Upper lobe of left lung (tissue), 6 donors: ENCODE measurements around the gene PARM1. TPM values are rescaled to one million over a fixed set of nuclear protein-coding genes. Genes with fewer than 3 reads are reported as not detected.
"Not testable (repeated sequence)": the region's sequence is repeated elsewhere in the genome, so short reads cannot be mapped to it uniquely, and the experiment has no call there.

Source experiments
- ATAC-seq, 2 donors: fragments of 200-7000 bp; cut with Tn5 transposase; one replicate each; pipeline ENCODE4 v1.9.1; 2022; ENCODE audit warnings: mild to moderate bottlenecking in 2 of 2, moderate library complexity in 2 of 2; ENCODE audit not compliant: low FRiP score in 2 of 2
- DNase-seq, 2 donors: peaks; one replicate each; pipeline ENCODE4 v3.0.0-alpha.2; 2019 to 2020
- H3K27ac ChIP-seq, 4 donors: fragments of 200-600 bp; sonication (generic); one replicate each; pipeline ENCODE4 v1.5.1; 2016 to 2019
- H3K27me3 ChIP-seq, 4 donors: fragments of 200-600 bp; sonication (generic); one replicate each; pipeline ENCODE4 v1.5.1; 2017 to 2019
- H3K36me3 ChIP-seq, 4 donors: fragments of 200-600 bp; sonication (generic); one replicate each; pipeline ENCODE4 v1.5.1; 2016 to 2019
- H3K4me1 ChIP-seq, 4 donors: fragments of 200-600 bp; sonication (generic); one replicate each; pipeline ENCODE4 v1.5.1; 2018 to 2019
- H3K4me3 ChIP-seq, 4 donors: fragments of 200-600 bp; sonication (generic); one replicate each; pipeline ENCODE4 v1.5.1; 2017 to 2019; ENCODE audit warnings: mild to moderate bottlenecking in 2 of 4, moderate library complexity in 1 of 4
- H3K9me3 ChIP-seq, 4 donors: fragments of 200-600 bp; sonication (generic); one replicate each; pipeline ENCODE4 v1.5.1; 2018 to 2019
- EP300 ChIP-seq, 4 donors: sonication (generic); formaldehyde crosslinking; IDR thresholded peaks; one replicate each; pipeline ENCODE4 v1.5.1; 2017; ENCODE audit warnings: antibody characterized with exemption in 4 of 4, control low read depth in 2 of 4
- POLR2A ChIP-seq, 4 donors: fragments of 450-650 bp; IDR thresholded peaks; one replicate each; pipeline ENCODE4 v1.5.1; 2016 to 2017; ENCODE audit warnings: antibody characterized with exemption in 4 of 4, mild to moderate bottlenecking in 2 of 4
- POLR2AphosphoS5 ChIP-seq, 2 donors: sonication (generic); formaldehyde crosslinking; IDR thresholded peaks; one replicate each; pipeline ENCODE4 v1.5.1; 2017; ENCODE audit warnings: antibody characterized with exemption in 2 of 2
- WGBS, 2 donors: methylation state at CpG; one replicate each; pipeline ENCODE4 v1.1.5; 2017 to 2018; 5-methylcytosine and 5-hydroxymethylcytosine counted together
- total RNA-seq, 6 donors: library from RNA; depleted of rRNA in 4 of 6; stranded (reverse); fragments of >200 nt in 4 of 6; gene quantifications; one replicate each; pipeline versions ENCODE4 v1.1.0 to v1.2.1, GENCODE V29; 2016 to 2021
- TF ChIP-seq, protein P1 (sequence below), 6 experiments: fragments of 450-650 bp in 4 of 6; fragments of 200-600 bp in 2 of 6; sonication (generic) in 2 of 6; IDR thresholded peaks; one replicate each; pipeline ENCODE4 v1.5.1; 2016 to 2019; ENCODE audit warnings: antibody characterized with exemption in 6 of 6
- donor health status: DM: no; HTN: no; CAD: no; lungs with moderate emphysema.
- donor health status: DM: no; HTN: yes; CAD: no; lungs with severe emphysema.

Gene PARM1
- total RNA-seq, 6 donors from 2014 or later: 36.7 to 137 (median 74.5) TPM

DNA sequence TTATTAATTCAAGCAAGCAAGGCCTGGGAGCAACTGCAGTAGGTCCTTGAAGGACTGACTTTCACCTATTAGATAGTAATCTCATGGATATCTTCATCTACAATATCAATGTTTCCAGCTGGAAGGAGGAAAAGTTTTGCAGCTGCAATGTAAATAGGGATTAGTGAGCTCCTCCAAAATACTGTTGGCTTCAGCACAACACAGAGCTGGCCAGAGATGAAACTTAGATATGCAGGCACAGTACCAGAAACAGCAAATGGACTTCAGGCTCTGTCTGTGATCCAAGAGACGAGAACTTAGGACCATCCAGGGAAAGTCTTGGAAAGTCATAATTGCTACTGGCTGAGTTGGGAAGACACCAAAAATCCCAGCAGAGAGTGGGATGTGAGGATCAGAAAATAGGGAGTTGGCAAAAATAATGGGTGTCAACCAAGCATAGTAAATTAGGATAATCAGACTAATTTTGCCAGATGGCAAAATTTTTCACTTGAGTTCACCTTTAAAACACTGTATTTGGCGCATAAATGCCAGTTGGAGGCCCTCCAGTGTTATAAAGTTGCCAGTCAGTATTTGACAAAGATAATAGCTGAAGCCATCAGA is 57.5 kb downstream of the PARM1 start:
- DNase-seq: no peak
- H3K27me3 ChIP-seq: no peaks in the 10 kb centered on the region
- no peaks in the 10 kb centered on the region for H3K36me3 ChIP-seq
- H3K4me1 ChIP-seq: no peaks in the 10 kb centered on the region
- H3K9me3 ChIP-seq: no peaks in the 10 kb centered on the region
- ATAC-seq: no peak
- 82 to 86% methylated on average over 2 of the region's 2 CpGs for WGBS, 2 donors
- TF ChIP-seq POLR2A (IDR thresholded peaks at IDR 0.05) (no peak), EP300 (IDR thresholded peaks at IDR 0.05) (no peak), POLR2AphosphoS5 (IDR thresholded peaks at IDR 0.05) (no peak)
- TF ChIP-seq, protein P1, sequence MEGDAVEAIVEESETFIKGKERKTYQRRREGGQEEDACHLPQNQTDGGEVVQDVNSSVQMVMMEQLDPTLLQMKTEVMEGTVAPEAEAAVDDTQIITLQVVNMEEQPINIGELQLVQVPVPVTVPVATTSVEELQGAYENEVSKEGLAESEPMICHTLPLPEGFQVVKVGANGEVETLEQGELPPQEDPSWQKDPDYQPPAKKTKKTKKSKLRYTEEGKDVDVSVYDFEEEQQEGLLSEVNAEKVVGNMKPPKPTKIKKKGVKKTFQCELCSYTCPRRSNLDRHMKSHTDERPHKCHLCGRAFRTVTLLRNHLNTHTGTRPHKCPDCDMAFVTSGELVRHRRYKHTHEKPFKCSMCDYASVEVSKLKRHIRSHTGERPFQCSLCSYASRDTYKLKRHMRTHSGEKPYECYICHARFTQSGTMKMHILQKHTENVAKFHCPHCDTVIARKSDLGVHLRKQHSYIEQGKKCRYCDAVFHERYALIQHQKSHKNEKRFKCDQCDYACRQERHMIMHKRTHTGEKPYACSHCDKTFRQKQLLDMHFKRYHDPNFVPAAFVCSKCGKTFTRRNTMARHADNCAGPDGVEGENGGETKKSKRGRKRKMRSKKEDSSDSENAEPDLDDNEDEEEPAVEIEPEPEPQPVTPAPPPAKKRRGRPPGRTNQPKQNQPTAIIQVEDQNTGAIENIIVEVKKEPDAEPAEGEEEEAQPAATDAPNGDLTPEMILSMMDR (IDR thresholded peaks at IDR 0.05): no peak
- no peak overlapping the region for H3K4me3 ChIP-seq
- H3K27ac ChIP-seq: no peak overlapping the region

DNA sequence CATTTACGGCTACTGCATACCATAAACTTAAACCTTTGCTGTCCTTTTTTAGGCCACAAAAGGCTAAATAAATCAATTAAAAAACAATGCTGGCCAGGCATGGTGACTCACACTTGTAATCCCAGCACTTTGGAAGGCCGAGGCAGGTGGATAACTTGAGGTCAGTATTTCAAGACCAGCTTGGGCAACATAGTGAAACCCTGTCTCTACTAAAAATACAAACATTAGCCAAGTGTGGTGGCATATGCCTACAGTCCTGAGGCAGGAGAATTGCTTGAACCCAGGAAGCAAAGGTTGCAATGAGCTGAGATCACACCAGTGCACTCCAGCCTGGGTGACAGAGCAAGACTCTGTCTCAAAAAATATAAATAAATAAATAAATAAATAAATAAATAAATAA is 61.5 kb downstream of the PARM1 start:
- H3K9me3 ChIP-seq, H3K27me3 ChIP-seq, H3K4me1 ChIP-seq: not testable (repeated sequence)

DNA sequence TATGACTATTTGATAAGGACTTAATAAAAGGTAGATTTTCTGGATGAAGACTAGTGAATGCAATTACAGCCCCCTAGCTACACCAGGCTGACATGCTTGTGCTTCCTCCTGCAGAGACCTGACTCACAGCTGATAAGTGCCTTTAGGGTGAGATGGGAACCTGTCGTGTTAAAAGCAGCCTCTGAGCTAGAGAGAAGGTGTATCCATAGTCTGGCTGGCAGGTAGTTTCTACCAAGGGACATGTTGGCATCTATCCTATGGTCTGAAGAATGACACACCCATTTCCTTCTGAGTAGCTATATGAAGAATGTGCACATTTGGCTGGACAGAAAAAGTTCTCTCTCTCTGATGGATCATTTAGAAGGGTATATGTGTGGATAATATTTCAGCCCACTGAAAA is 64.1 kb downstream of the PARM1 start:
- H3K9me3 ChIP-seq: no peaks in the 10 kb centered on the region
- ATAC-seq (no peak), DNase-seq (no peak)
- no peak overlapping the region for H3K4me3 ChIP-seq
- H3K27ac ChIP-seq: no peak overlapping the region
- no peaks in the 10 kb centered on the region for H3K4me1 ChIP-seq
- 17 to 56% methylated on average over 1 of the region's 1 CpG for WGBS, 2 donors
- H3K27me3 ChIP-seq: no peaks in the 10 kb centered on the region
- H3K36me3 ChIP-seq: no peaks in the 10 kb centered on the region
- no peak for TF ChIP-seq POLR2AphosphoS5 (IDR thresholded peaks at IDR 0.05)
- no peak for TF ChIP-seq EP300 (IDR thresholded peaks at IDR 0.05)
- TF ChIP-seq POLR2A (IDR thresholded peaks at IDR 0.05): no peak
- TF ChIP-seq, protein P1 (IDR thresholded peaks at IDR 0.05): no peak

More for the DNA sequence above, 61.5 kb downstream of the PARM1 start:
- WGBS, 2 donors: 81 to 86% methylated on average over 2 of the region's 2 CpGs
- DNase-seq, H3K27ac ChIP-seq, H3K4me3 ChIP-seq, ATAC-seq, H3K36me3 ChIP-seq: not testable (repeated sequence)

DNA sequence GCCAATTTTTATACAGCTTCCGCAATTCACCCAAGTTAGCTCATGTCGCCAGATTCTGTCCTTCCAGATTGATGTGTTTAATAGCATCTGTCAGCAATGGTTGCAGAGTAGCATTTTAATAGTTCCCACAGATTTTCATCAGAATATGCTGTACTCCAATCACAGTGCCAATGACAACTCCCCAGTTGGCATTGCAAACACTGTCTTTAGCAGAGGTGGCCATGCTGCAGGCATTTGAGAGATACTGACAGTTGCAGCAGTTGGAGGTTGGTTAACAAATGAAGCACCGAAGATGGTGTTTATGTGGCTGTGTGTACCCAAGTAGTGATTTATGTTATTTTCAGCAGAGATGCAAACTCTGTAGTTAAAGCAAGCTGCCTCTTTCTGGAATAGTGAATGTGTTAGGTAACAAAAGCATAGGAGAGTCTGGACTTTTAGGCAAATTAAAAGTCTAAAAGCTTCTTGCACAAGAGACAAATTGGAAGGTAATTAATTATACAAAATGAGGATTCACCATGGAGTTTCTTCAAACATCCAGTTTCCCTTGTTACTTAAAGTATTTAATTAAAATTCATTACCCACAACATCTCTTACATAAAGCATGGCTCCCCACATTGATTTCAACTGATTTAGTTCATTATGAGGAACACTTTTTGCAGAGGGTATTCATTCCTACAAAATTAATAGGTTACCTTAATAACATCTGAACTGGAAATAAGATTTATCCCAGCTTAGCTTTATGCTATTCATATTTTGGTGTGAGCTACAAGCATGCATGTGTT is 65.2 kb downstream of the PARM1 start:
- TF ChIP-seq POLR2A (IDR thresholded peaks at IDR 0.05): no peak
- no peak for TF ChIP-seq POLR2AphosphoS5 (IDR thresholded peaks at IDR 0.05)
- TF ChIP-seq, protein P1 (IDR thresholded peaks at IDR 0.05): no peak
- no peak for TF ChIP-seq EP300 (IDR thresholded peaks at IDR 0.05)
- 84 to 91% methylated on average over 3 of the region's 3 CpGs for WGBS, 2 donors
- no peaks in the 10 kb centered on the region for H3K9me3 ChIP-seq
- H3K4me1 ChIP-seq: no peaks in the 10 kb centered on the region
- H3K27me3 ChIP-seq: no peaks in the 10 kb centered on the region
- no peak overlapping the region for H3K4me3 ChIP-seq
- ATAC-seq: no peak
- no peak overlapping the region for H3K27ac ChIP-seq
- no peaks in the 10 kb centered on the region for H3K36me3 ChIP-seq
- DNase-seq: no peak

DNA sequence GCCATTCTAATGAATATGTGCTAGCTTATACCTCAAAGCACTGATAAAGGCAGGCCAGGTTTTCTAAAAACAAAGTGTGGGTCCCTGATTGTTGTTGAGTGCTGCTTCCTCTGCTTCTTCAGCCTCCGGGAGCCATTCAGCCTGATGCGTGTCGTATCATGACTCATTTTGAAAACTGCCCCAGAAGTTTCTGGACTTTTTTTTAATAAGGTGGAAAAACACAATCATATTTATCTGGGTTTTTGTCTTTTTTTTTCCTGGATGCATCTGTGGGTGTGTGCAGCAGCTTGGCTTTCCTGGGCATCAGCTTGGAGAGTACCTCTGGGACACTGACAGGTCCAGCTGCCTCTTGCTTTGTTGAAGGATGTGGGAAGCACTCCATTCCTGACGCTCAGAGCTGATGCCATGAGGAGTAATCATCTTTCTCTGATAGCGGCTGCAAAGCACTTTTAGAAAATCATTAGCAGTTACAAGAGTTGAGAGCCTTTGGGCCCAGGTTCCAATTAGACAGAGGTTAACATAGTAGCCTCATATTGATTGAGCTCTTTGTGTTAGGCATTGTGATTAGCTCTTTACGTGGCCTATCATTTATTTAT is 66.9 kb downstream of the PARM1 start:
- no peak for ATAC-seq
- Histone ChIP-seq H3K4me3 (no peak overlapping the region), H3K9me3 (no peaks in the 10 kb centered on the region), H3K27me3 (no peaks in the 10 kb centered on the region), H3K36me3 (no peaks in the 10 kb centered on the region), H3K27ac (no peak overlapping the region), H3K4me1 (no peaks in the 10 kb centered on the region)
- 85 to 87% methylated on average over 6 of the region's 6 CpGs for WGBS, 2 donors
- DNase-seq: no peak
- no peak for TF ChIP-seq POLR2AphosphoS5 (IDR thresholded peaks at IDR 0.05)
- no peak for TF ChIP-seq POLR2A (IDR thresholded peaks at IDR 0.05)
- TF ChIP-seq, protein P1 (IDR thresholded peaks at IDR 0.05): no peak
